Neuronal stem cell (in vitro differentiated cells): ENCODE measurements around the gene ANGPT4.

Source experiments
- DNase-seq: peaks from one replicate; pipeline ENCODE4 v3.0.0-alpha.2; 2013; ENCODE audit warnings: low spot score
- H2AFZ ChIP-seq: one replicate; pipeline ENCODE4 v1.6.1; 2013; ENCODE audit warnings: mild to moderate bottlenecking, low read length, inconsistent platforms
- H2AK5ac ChIP-seq: 2 replicates; pipeline ENCODE4 v1.6.1; 2013; ENCODE audit warnings: low read depth, mild to moderate bottlenecking, inconsistent platforms, low read length, moderate library complexity, mixed read lengths
- H2BK120ac ChIP-seq: 2 replicates; pipeline ENCODE4 v1.6.1; 2013; ENCODE audit warnings: low read depth, mild to moderate bottlenecking, inconsistent platforms, low read length, moderate library complexity, mixed read lengths
- H2BK12ac ChIP-seq: one replicate; pipeline ENCODE4 v1.6.1; 2013; ENCODE audit warnings: low read length, inconsistent platforms
- H2BK15ac ChIP-seq: 2 replicates; pipeline ENCODE4 v1.6.1; 2013; ENCODE audit warnings: mild to moderate bottlenecking, low read length, inconsistent platforms, mixed read lengths
- H2BK5ac ChIP-seq: one replicate; pipeline ENCODE4 v1.6.1; 2013; ENCODE audit warnings: inconsistent platforms, mild to moderate bottlenecking, low read length, moderate library complexity
- H3K14ac ChIP-seq: one replicate; pipeline ENCODE4 v1.6.1; 2013; ENCODE audit warnings: low read length, inconsistent platforms
- H3K18ac ChIP-seq: 2 replicates; pipeline ENCODE4 v1.6.1; 2013; ENCODE audit warnings: low read length, inconsistent platforms
- H3K23ac ChIP-seq: 2 replicates; pipeline ENCODE4 v1.6.1; 2013; ENCODE audit warnings: low read depth, mild to moderate bottlenecking, mixed read lengths, low read length, inconsistent platforms; ENCODE audit not compliant: poor library complexity
- H3K27ac ChIP-seq: replicated peaks from 3 replicates; pipeline ENCODE4 v1.5.1; 2013; ENCODE audit warnings: low read length, inconsistent platforms
- H3K27me3 ChIP-seq, 3 experiments: 2 replicates each; pipeline ENCODE4 v1.6.1; 2013; ENCODE audit warnings: low read length in 3 of 3, mild to moderate bottlenecking in 2 of 3, inconsistent platforms in 1 of 3, low read depth in 1 of 3, mixed read lengths in 1 of 3, moderate library complexity in 1 of 3; ENCODE audit not compliant: control insufficient read depth in 3 of 3, insufficient read depth in 3 of 3
- H3K36me3 ChIP-seq, 2 donors: replicated peaks in 1 of 2; 2 replicates each; pipeline ENCODE4 v1.6.1; 2013; ENCODE audit warnings: low read length in 2 of 2; ENCODE audit not compliant: control insufficient read depth in 2 of 2, insufficient read depth in 2 of 2
- H3K4ac ChIP-seq: 2 replicates; pipeline ENCODE4 v1.6.1; 2013; ENCODE audit warnings: inconsistent platforms, mild to moderate bottlenecking, low read length, moderate library complexity
- H3K4me1 ChIP-seq, 2 donors: 1 replicate in 1 of 2; 2 replicates in 1 of 2; pipeline ENCODE4 v1.6.1; 2013; ENCODE audit warnings: low read length in 2 of 2, low read depth in 1 of 2; ENCODE audit not compliant: control insufficient read depth in 2 of 2, insufficient read depth in 1 of 2
- H3K4me2 ChIP-seq: one replicate; pipeline ENCODE4 v1.6.1; 2013; ENCODE audit warnings: mild to moderate bottlenecking, low read length, inconsistent platforms; ENCODE audit not compliant: insufficient read depth, poor library complexity, severe bottlenecking
- H3K4me3 ChIP-seq, 2 donors: 2 replicates each; pipeline ENCODE4 v1.5.1; 2013; ENCODE audit warnings: low read length in 2 of 2, mild to moderate bottlenecking in 2 of 2, inconsistent platforms in 1 of 2, moderate library complexity in 1 of 2
- H3K79me1 ChIP-seq: one replicate; pipeline ENCODE4 v1.6.1; 2013; ENCODE audit warnings: low read depth, mild to moderate bottlenecking, inconsistent platforms, low read length, moderate library complexity
- H3K9ac ChIP-seq: one replicate; pipeline ENCODE4 v1.6.1; 2013; ENCODE audit warnings: mild to moderate bottlenecking, low read depth, low read length, inconsistent platforms; ENCODE audit not compliant: poor library complexity
- H3K9me3 ChIP-seq, 2 donors: replicated peaks in 1 of 2; 2 replicates each; pipeline versions ENCODE3 to v1.6.1; 2013; ENCODE audit warnings: low read length in 2 of 2, mild to moderate bottlenecking in 2 of 2, inconsistent platforms in 1 of 2, low read depth in 1 of 2, mixed read lengths in 1 of 2, moderate library complexity in 1 of 2; ENCODE audit not compliant: control insufficient read depth in 2 of 2, insufficient read depth in 1 of 2
- H4K8ac ChIP-seq: one replicate; pipeline ENCODE4 v1.6.1; 2013; ENCODE audit warnings: low read depth, mild to moderate bottlenecking, inconsistent platforms, low read length, moderate library complexity
- H4K91ac ChIP-seq: one replicate; pipeline ENCODE4 v1.6.1; 2013; ENCODE audit warnings: low read length, low read depth, mild to moderate bottlenecking, inconsistent platforms; ENCODE audit not compliant: poor library complexity
- WGBS, 2 donors: extraction: QIAGEN DNeasy Blood & Tissue Kit; methylation state at CpG; one replicate each; pipeline ENCODE4 v1.1.7; 2013; ENCODE audit warnings: missing lambda C conversion rate in 2 of 2, mixed read lengths in 1 of 2; ENCODE audit not compliant: insufficient read length in 2 of 2, insufficient replicate concordance in 1 of 2; ENCODE audit errors: extremely low coverage in 2 of 2; 5-methylcytosine and 5-hydroxymethylcytosine counted together

ANGPT4 gene

DNA sequence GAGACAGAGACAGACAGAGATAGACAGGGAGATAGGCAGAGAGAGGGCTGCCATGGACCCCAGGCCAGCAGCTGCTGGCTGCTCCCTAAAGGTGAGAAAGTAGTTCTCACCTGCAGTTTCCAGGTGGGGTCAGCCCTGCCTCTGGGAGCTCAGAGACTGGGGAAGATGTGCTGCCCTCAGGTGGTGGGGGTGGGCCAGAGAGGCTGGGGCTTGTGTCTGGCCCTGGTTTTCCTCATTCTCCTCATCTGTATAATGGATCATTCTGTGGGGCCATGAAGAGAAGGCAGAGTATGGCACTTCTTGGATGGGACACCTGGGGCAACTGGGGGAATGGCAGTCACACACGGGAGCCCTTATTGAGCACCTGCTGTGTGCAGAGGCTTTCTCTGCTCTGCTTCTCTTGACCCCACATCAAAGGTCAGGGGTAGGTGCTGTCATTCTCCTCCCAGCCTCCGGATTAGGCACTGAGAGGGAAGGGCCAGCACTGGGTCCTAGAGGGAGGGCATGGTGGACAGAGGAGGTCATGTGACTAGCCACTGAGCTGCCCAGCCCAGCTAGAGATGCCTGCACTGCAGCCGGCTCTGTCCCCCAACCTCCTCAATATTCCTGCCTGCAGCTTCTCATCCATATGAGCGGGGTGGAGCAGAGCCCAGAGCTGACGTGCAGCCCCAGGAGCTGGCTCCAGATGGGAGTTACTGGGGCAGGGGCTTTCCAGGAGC is 4.1 kb downstream of the ANGPT4 start:
- H3K4ac ChIP-seq = no peak overlapping the region
- H3K4me1 ChIP-seq = peaks cover 0 to 11% of the 10 kb centered on the region in 2 donors
- H3K4me3 ChIP-seq = no peak overlapping the region
- no peak overlapping the region for H3K4me2 ChIP-seq
- no peaks in the 10 kb centered on the region for H3K79me1 ChIP-seq
- H3K9me3 ChIP-seq = no peaks in the 10 kb centered on the region
- no peak overlapping the region for H2BK12ac ChIP-seq
- no peak overlapping the region for H2AK5ac ChIP-seq
- H2BK5ac ChIP-seq = no peak overlapping the region
- peaks cover 0 to 35% (median 0%) of the 10 kb centered on the region in 3 experiments for H3K27me3 ChIP-seq
- H4K91ac ChIP-seq = no peak overlapping the region
- H3K14ac ChIP-seq = no peak overlapping the region
- no peak overlapping the region for H3K9ac ChIP-seq
- H3K27ac ChIP-seq = no peak overlapping the region
- H2BK15ac ChIP-seq = no peak overlapping the region
- H4K8ac ChIP-seq = no peak overlapping the region
- no peak overlapping the region for H2BK120ac ChIP-seq
- DNase-seq = no peak
- no peaks in the 10 kb centered on the region for H3K36me3 ChIP-seq
- H3K18ac ChIP-seq = peak overlapping the region; percentile 21
- no CpG with 5 or more reads among the region's 5 CpGs for WGBS, 2 donors
- H2AFZ ChIP-seq = no peak overlapping the region
- H3K23ac ChIP-seq = no peak overlapping the region

DNA sequence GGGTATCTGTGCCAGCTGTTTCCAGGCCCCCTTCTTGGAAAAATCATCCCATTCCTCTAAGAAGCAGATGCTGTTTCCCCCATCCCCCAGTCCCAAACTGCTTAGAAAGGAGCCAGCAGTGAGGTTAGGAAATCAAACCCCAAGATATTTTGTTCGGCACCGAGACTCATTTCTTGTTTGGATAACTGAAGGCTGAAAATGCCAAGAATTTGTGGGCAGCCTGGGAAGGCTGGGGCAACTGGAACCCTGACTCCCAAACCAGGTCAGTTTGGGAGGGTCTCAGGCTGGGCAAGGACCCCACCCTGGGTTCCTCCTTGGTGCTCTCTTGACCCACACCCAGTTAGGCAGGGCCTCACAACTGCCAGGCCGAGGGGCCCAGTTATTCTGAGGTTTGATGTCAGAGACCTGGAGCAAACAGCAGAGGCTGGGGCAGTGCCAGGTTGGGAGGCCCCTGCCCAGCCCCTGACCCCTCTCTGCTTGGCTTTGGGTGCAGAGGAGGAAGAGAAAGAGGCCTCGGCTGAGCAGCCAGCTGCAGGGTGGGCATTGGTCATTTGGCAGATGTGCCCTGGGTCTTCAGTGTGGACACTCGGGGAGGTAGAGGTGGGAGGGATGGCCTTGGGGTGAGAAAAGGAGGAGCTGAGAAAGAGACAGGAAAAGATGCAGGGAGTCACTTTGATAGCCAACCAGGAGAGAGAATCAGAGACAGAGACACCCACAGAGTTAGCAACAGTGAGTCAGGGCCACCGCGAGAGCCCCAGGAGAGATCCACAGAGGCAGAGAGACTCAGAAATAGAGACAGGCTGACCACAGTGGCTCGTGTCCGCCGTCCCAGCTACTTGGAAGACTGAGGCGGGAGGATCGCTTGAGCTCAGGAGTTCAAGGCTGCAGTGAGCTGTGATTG is 5.0 kb downstream of the ANGPT4 start:
- no peak overlapping the region for H3K18ac ChIP-seq
- peaks cover 0 to 35% (median 0%) of the 10 kb centered on the region in 3 experiments for H3K27me3 ChIP-seq
- H2AFZ ChIP-seq = no peak overlapping the region
- DNase-seq = no peak
- no peak overlapping the region for H3K23ac ChIP-seq
- H3K27ac ChIP-seq = no peak overlapping the region
- no peak overlapping the region for H4K91ac ChIP-seq
- H4K8ac ChIP-seq = no peak overlapping the region
- H3K4me2 ChIP-seq = no peak overlapping the region
- no peak overlapping the region for H3K9ac ChIP-seq
- H2BK15ac ChIP-seq = no peak overlapping the region
- H2AK5ac ChIP-seq = peak overlapping the region; percentile 8
- no peak overlapping the region for H3K4me3 ChIP-seq
- no peaks in the 10 kb centered on the region for H3K36me3 ChIP-seq
- no peaks in the 10 kb centered on the region for H3K9me3 ChIP-seq
- H2BK5ac ChIP-seq = no peak overlapping the region
- H2BK12ac ChIP-seq = no peak overlapping the region
- no peak overlapping the region for H3K4ac ChIP-seq
- H3K14ac ChIP-seq = no peak overlapping the region
- no CpG with 5 or more reads among the region's 12 CpGs for WGBS, 2 donors
- H3K4me1 ChIP-seq = peaks cover 0 to 7% of the 10 kb centered on the region in 2 donors
- no peak overlapping the region for H2BK120ac ChIP-seq
- H3K79me1 ChIP-seq = no peaks in the 10 kb centered on the region

DNA sequence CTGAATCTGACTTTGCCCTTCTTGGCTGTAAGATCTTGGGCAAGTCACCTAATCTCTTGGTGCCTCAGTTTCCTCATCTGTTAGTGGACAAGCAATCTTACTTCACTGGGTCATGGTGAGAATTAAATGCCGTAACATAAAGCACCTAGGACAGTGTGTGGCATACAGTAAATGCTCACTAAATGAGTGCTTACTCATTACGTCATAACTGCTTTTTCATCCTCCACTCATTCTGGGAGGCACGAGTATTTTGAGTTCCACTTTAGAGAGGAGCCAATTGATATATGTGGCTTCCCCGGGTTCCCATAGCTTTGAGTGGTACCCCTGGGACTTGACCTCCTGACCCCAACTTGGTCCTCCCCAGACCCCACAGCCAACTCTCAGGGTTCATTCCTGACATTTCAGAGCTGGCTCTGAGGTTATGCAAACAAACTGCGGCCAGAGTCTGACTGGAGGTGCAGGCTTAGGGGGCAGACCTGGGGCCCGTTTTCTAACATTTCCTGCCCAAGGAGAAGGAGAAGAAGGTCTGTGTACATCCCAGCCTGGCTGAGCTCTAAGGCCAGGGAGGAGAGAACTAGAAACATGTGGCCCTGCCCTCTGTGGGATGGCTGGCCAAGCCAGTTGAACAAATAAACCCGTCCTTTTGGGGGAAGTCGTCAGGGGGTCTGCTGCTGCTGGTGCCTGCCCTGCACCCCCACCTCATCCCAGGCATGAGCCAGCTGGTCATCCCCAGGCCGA is 5.8 kb downstream of the ANGPT4 start:
- no peaks in the 10 kb centered on the region for H3K36me3 ChIP-seq
- no peak overlapping the region for H3K9ac ChIP-seq
- H2AK5ac ChIP-seq = peak overlapping the region; percentile 8
- no peak overlapping the region for H3K4me2 ChIP-seq
- H3K14ac ChIP-seq = no peak overlapping the region
- H2BK12ac ChIP-seq = no peak overlapping the region
- H3K9me3 ChIP-seq = no peaks in the 10 kb centered on the region
- H3K27ac ChIP-seq = no peak overlapping the region
- no peak overlapping the region for H2BK15ac ChIP-seq
- H3K4me1 ChIP-seq = no peaks in the 10 kb centered on the region
- H3K4ac ChIP-seq = no peak overlapping the region
- H4K91ac ChIP-seq = no peak overlapping the region
- H2BK5ac ChIP-seq = no peak overlapping the region
- H3K79me1 ChIP-seq = no peaks in the 10 kb centered on the region
- no peak overlapping the region for H3K23ac ChIP-seq
- no peak overlapping the region for H3K4me3 ChIP-seq
- H3K27me3 ChIP-seq = peaks cover 0 to 28% (median 0%) of the 10 kb centered on the region in 3 experiments
- H2AFZ ChIP-seq = no peak overlapping the region
- H3K18ac ChIP-seq = peak overlapping the region; percentile 25
- no peak overlapping the region for H2BK120ac ChIP-seq
- H4K8ac ChIP-seq = no peak overlapping the region
- DNase-seq = no peak
- no CpG with 5 or more reads among the region's 9 CpGs for WGBS, 2 donors
